ENCODE results near the gene HACL1.
"Not testable (repeated sequence)": the region's sequence is repeated elsewhere in the genome, so short reads cannot be mapped to it uniquely, and the experiment has no call there.

Gene HACL1

GRCh38 chr3:15623535-15624440 is 22.4 kb upstream of the HACL1 start:
- Histone ChIP-seq H3K4me1 (ENCODE audit: insufficient read depth, poor library complexity, severe bottlenecking) (no peaks in the 10 kb centered on the region), H3K27me3 (ENCODE audit: insufficient read depth, poor library complexity, severe bottlenecking) (no peaks in the 10 kb centered on the region), H3K27ac (ENCODE audit: poor library complexity, severe bottlenecking) (no peak overlapping the region), H3K4me3 (ENCODE audit: severe bottlenecking) (no peak overlapping the region), H3K36me3 (ENCODE audit: low read depth) (no peaks in the 10 kb centered on the region), H3K9me3 (ENCODE audit: severe bottlenecking) (peaks cover 17% of the 10 kb centered on the region)
- TF ChIP-seq, protein P1, sequence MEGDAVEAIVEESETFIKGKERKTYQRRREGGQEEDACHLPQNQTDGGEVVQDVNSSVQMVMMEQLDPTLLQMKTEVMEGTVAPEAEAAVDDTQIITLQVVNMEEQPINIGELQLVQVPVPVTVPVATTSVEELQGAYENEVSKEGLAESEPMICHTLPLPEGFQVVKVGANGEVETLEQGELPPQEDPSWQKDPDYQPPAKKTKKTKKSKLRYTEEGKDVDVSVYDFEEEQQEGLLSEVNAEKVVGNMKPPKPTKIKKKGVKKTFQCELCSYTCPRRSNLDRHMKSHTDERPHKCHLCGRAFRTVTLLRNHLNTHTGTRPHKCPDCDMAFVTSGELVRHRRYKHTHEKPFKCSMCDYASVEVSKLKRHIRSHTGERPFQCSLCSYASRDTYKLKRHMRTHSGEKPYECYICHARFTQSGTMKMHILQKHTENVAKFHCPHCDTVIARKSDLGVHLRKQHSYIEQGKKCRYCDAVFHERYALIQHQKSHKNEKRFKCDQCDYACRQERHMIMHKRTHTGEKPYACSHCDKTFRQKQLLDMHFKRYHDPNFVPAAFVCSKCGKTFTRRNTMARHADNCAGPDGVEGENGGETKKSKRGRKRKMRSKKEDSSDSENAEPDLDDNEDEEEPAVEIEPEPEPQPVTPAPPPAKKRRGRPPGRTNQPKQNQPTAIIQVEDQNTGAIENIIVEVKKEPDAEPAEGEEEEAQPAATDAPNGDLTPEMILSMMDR (IDR thresholded peaks at IDR 0.05; ENCODE audit: poor library complexity, severe bottlenecking): no peak
- no peak for ATAC-seq (ENCODE audit: low read depth)
- no peak for DNase-seq (ENCODE audit: low spot score)

DNA sequence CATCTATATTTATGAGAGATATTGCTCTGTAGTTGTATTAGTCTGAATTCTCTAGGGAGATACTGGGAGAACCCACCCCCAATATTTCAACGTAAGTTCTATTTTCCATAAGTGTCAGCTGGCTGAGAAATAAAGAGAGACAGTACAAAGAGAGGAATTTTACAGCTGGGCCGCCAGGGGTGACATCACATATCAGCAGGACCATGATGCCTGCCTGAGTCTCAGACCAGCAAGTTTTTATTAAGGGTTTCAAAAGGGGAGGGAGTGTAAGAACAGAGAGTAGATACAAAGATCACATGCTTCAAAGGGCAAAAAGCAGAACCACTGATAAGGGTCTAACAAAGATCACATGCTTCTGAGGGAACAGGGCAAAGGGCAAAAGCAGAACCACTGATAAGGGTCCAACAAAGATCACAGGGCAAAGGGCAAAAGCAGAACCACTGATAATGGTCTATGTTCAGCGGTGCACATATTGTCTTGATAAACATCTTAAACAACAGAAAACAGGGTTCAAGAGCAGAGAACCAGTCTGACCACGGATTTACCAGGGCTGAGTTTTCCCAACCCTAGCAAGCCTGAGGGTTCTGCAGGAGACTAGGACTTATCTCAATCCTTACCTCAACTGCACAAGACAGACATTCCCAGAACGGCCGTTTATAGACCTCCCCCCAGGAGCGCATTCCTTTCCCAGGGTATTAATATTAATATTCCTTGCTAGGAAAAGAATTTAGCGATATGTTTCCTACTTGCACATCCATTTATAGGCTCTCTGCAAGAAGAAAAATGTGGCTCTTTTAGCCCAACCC is 18.5 kb upstream of the HACL1 start:
- H3K36me3 ChIP-seq (ENCODE audit: low read depth); H3K4me1 ChIP-seq (ENCODE audit: insufficient read depth, poor library complexity, severe bottlenecking); H3K27ac ChIP-seq (ENCODE audit: poor library complexity, severe bottlenecking); DNase-seq (ENCODE audit: low spot score); H3K27me3 ChIP-seq (ENCODE audit: insufficient read depth, poor library complexity, severe bottlenecking); ATAC-seq (ENCODE audit: low read depth); H3K4me3 ChIP-seq (ENCODE audit: severe bottlenecking): not testable (repeated sequence)
- peaks cover 17% of the 10 kb centered on the region for H3K9me3 ChIP-seq (ENCODE audit: severe bottlenecking)

DNA sequence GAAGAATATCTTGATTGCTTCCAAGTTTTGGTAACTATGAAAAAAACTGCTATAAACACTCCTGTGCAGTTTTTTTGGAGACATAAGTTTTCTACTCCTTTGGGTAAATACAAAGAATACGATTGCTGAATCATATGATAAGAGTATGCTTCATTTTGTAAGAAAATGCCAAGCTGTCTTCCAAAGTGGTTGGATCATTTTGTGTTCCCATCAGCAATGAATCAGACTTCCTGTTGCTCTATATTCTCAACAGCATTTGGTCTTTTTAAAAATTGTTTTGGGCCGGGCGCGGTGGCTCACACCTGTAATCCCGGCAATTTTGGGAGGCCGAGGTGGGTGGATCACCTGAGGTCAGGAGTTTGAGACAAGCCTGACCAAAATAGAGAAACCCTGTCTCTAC is 14.7 kb upstream of the HACL1 start:
- Histone ChIP-seq H3K9me3 (ENCODE audit: severe bottlenecking) (peaks cover 13% of the 10 kb centered on the region), H3K27ac (ENCODE audit: poor library complexity, severe bottlenecking) (peak overlapping the region; percentile 6)
- TF ChIP-seq, protein P1 (IDR thresholded peaks at IDR 0.05; ENCODE audit: poor library complexity, severe bottlenecking): no peak

DNA sequence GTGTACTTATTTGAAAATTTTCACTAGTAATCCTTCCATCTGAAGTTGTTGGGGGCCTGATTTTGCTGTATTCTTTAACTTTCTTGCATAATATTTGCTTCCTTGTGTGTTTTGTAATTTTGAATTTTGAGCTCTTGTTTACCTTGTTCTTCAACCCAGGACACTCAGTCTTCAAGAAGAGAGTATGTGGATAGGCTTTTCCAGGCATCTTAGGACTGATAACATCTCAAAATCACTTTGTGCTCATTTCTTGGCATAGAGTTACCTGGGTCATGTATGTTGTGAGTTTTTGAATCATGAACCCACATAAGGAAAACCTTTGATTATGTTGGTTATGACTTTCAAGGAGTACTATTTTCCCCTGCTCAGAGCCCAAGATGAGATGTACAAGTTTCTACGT is 13.6 kb upstream of the HACL1 start:
- Histone ChIP-seq H3K27ac (ENCODE audit: poor library complexity, severe bottlenecking) (no peak overlapping the region), H3K9me3 (ENCODE audit: severe bottlenecking) (peaks cover 9% of the 10 kb centered on the region), H3K36me3 (ENCODE audit: low read depth) (no peaks in the 10 kb centered on the region), H3K4me3 (ENCODE audit: severe bottlenecking) (no peak overlapping the region), H3K4me1 (ENCODE audit: insufficient read depth, poor library complexity, severe bottlenecking) (no peaks in the 10 kb centered on the region), H3K27me3 (ENCODE audit: insufficient read depth, poor library complexity, severe bottlenecking) (no peaks in the 10 kb centered on the region)
- TF ChIP-seq, protein P1 (IDR thresholded peaks at IDR 0.05; ENCODE audit: poor library complexity, severe bottlenecking): no peak
- DNase-seq (ENCODE audit: low spot score): no peak
- ATAC-seq (ENCODE audit: low read depth): no peak

More for the DNA sequence above, 14.7 kb upstream of the HACL1 start:
- ATAC-seq (ENCODE audit: low read depth): no peak
- no peaks in the 10 kb centered on the region for H3K36me3 ChIP-seq (ENCODE audit: low read depth)
- no peak overlapping the region for H3K4me3 ChIP-seq (ENCODE audit: severe bottlenecking)
- no peaks in the 10 kb centered on the region for H3K4me1 ChIP-seq (ENCODE audit: insufficient read depth, poor library complexity, severe bottlenecking)
- DNase-seq (ENCODE audit: low spot score): no peak
- no peaks in the 10 kb centered on the region for H3K27me3 ChIP-seq (ENCODE audit: insufficient read depth, poor library complexity, severe bottlenecking)

DNA sequence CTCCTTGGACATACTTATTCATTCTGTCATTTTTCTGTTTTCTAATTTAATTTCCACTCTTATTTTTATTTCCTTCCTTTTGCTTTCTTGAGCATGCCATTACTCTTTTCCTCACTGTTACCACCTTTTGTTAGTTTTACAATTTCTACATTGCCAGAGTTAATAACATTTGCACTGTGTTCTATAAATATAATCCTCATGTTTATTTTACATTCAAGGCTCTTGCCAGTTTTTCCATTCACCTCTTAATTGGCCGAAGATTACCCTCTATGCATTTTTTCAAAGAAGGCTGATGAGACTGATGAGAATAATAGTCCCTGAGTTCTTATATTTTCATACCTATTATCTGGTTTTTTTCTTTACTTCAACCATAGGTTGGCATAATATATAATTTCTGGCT is 10.6 kb upstream of the HACL1 start:
- Histone ChIP-seq H3K36me3 (ENCODE audit: low read depth) (no peaks in the 10 kb centered on the region), H3K4me3 (ENCODE audit: severe bottlenecking) (no peak overlapping the region), H3K9me3 (ENCODE audit: severe bottlenecking) (no peaks in the 10 kb centered on the region), H3K27ac (ENCODE audit: poor library complexity, severe bottlenecking) (no peak overlapping the region), H3K4me1 (ENCODE audit: insufficient read depth, poor library complexity, severe bottlenecking) (no peaks in the 10 kb centered on the region), H3K27me3 (ENCODE audit: insufficient read depth, poor library complexity, severe bottlenecking) (no peaks in the 10 kb centered on the region)
- DNase-seq (ENCODE audit: low spot score) (no peak), ATAC-seq (ENCODE audit: low read depth) (no peak)
- TF ChIP-seq, protein P1 (IDR thresholded peaks at IDR 0.05; ENCODE audit: poor library complexity, severe bottlenecking): no peak
